ENCODE data around the gene POPDC3. TPM values are rescaled to one million over a fixed set of nuclear protein-coding genes. Genes with fewer than 3 reads are reported as not detected.

POPDC3 gene
- 5.8 and 11.3 TPM in 2 replicates for total RNA-seq

GRCh38 chr6:105179244-105180065 lies at the start of gene POPDC3:
POPDC3 (minus strand) TSS chr6:105180014; CDS start chr6:105161909, 18,105 bp downstream.

Other genes with a start within 250 kb of the POPDC3 start
- not detected in 2 replicates for gene LIN28B, start 222.9 kb downstream of the POPDC3 start, total RNA-seq
- gene PREP, start 223.1 kb upstream of the POPDC3 start, total RNA-seq = 17.5 and 23.8 TPM in 2 replicates